Left lung (tissue), 14 donors: ENCODE data around the gene JAK2. TPM values are rescaled to one million over a fixed set of nuclear protein-coding genes. Genes with fewer than 3 reads are reported as not detected.

Experiments used
- ATAC-seq: fragments of 200-7000 bp; cut with Tn5 transposase; one replicate; pipeline ENCODE4 v1.9.1; 2020; ENCODE audit warnings: moderate library complexity
- DNase-seq, 4 donors: peaks; one replicate each; pipeline ENCODE4 v3.0.0-alpha.2; 2013 to 2020
- H3K27ac ChIP-seq, 2 donors: fragments of 200-600 bp; sonication (generic) in 1 of 2; one replicate each; pipeline versions ENCODE4 v1.5.0 to v1.8.0; 2020 to 2021
- H3K27me3 ChIP-seq, 2 donors: fragments of 200-600 bp; sonication (generic) in 1 of 2; one replicate each; pipeline versions ENCODE4 v1.5.0 to v1.8.0; 2020 to 2021
- H3K36me3 ChIP-seq, 2 donors: fragments of 200-600 bp; sonication (generic) in 1 of 2; one replicate each; pipeline versions ENCODE4 v1.5.0 to v1.8.0; 2020 to 2021
- H3K4me1 ChIP-seq, 2 donors: fragments of 200-600 bp; one replicate each; pipeline ENCODE4 v1.8.0; 2021
- H3K4me3 ChIP-seq, 2 donors: fragments of 200-600 bp; sonication (generic) in 1 of 2; one replicate each; pipeline versions ENCODE4 v1.5.0 to v1.8.0; 2020 to 2021; ENCODE audit warnings: mild to moderate bottlenecking in 1 of 2
- H3K9me3 ChIP-seq, 2 donors: fragments of 200-600 bp; sonication (generic) in 1 of 2; one replicate each; pipeline versions ENCODE4 v1.5.0 to v1.8.0; 2020 to 2021
- CTCF ChIP-seq, 2 donors: fragments of 200-600 bp; sonication (generic) in 1 of 2; IDR thresholded peaks; one replicate each; pipeline versions ENCODE4 v1.5.0 to v1.8.0; 2021; ENCODE audit warnings: antibody characterized with exemption in 2 of 2
- intact Hi-C, 2 donors: fragments of 100-400 bp; cut with DNase I; formaldehyde crosslinking; loops; one replicate each; pipeline versions ENCODE4 v1.11.2 to v1.14.2; 2022
- long read RNA-seq, 12 donors: library from polyadenylated mRNA in 2 of 12; unstranded in 2 of 12; transcript quantifications; one replicate each; pipeline ENCODE4 v2.0.0 and lab custom pipeline, GENCODE V29; 2019 to 2026
- polyA plus RNA-seq, 6 donors: library from polyadenylated mRNA; unstranded; fragments of 120-200 nt; gene quantifications; one replicate each; pipeline ENCODE4 v1.2.1, GENCODE V29; 2013; ENCODE audit not compliant: insufficient read length in 6 of 6
- total RNA-seq, 2 donors: library from RNA; stranded (reverse); fragmentation: NEBNext Ultra II Directional; extraction: Animal tissue kit (Norgen Biotek cat#: 25700); gene quantifications; one replicate each; pipeline ENCODE4 v1.2.1, GENCODE V29; 2021
- donor health status: DM: no; HTN: yes; CAD: no.
- donor health status: DM: no; HTN: no; CAD: no.

JAK2 gene
- total RNA-seq (10 to 100 TPM; 15.0 to 27.3 TPM), polyA plus RNA-seq (10 to 100 TPM; 13.6 to 16.4 (median 15.3) TPM)
- long read RNA-seq, donor 1 = 0 reads
- long read RNA-seq, donor 2 = 0 reads
- long read RNA-seq, donor 3 = 0 reads
- long read RNA-seq, donor 4, partial matches to known transcripts = 1 of 2 reads
- long read RNA-seq, donor 4, other reads (novel, unspliced or antisense) = 1 of 2 reads
- long read RNA-seq, donor 5, full-length matches to known transcripts = 1 of 1 reads
- long read RNA-seq, donor 5, partial matches to known transcripts = 0 of 1 reads
- long read RNA-seq, donor 5, other reads (novel, unspliced or antisense) = 0 of 1 reads
- long read RNA-seq, donor 6, partial matches to known transcripts = 0 of 1 reads
- long read RNA-seq, donor 6, other reads (novel, unspliced or antisense) = 0 of 1 reads
- long read RNA-seq, donor 7 = 0 reads
- long read RNA-seq, donor 8 = 0 reads
- long read RNA-seq, donor 9 = 0 reads
- long read RNA-seq, donor 10, partial matches to known transcripts = 2 of 3 reads
- long read RNA-seq, donor 10, other reads (novel, unspliced or antisense) = 1 of 3 reads
- long read RNA-seq, donor 11 = 0 reads
- long read RNA-seq, donor 12, full-length matches to known transcripts = 1 of 1 reads
- long read RNA-seq, donor 12, partial matches to known transcripts = 0 of 1 reads
- long read RNA-seq, donor 12, other reads (novel, unspliced or antisense) = 0 of 1 reads

- Histone ChIP-seq H3K27ac (peak within 1 kb of the TSS; percentile 98 to 100), H3K4me3 (peak within 1 kb of the TSS; percentile 81 to 94), H3K9me3 (no peaks in the 10 kb centered on the region), H3K36me3 (no peaks in the 10 kb centered on the region), H3K4me1 (peaks cover 20 to 53% of the 10 kb centered on the region in 2 donors), H3K27me3 (no peaks in the 10 kb centered on the region)
- peak; percentile 91 to 99 (median 94) for DNase-seq
- peak; percentile 93 for ATAC-seq
- TF ChIP-seq CTCF (IDR thresholded peaks at IDR 0.05) = peak in 1 of 2 donors; percentile 29
- intact Hi-C loops = loop anchor here in 1 of 2 donors (5.0 kb wide), 1 partner anchor 223 kb away; no protein-coding TSS in a partner anchor
Observed at GRCh38 chr9:4984621-4985385, at the start of gene JAK2. Gene JAK2 (plus strand): TSS chr9:4985272. CDS start chr9:5021988, 36,716 bp downstream.

- no peaks in the 10 kb centered on the region for H3K36me3 ChIP-seq
- peak overlapping the region; percentile 16 to 83 for H3K27ac ChIP-seq
- no peak for DNase-seq
- no peaks in the 10 kb centered on the region for H3K27me3 ChIP-seq
- intact Hi-C loops = no loop called here
- no peak for ATAC-seq
- TF ChIP-seq CTCF (IDR thresholded peaks at IDR 0.05) = no peak
- peaks cover 14 to 55% of the 10 kb centered on the region in 2 donors for H3K4me1 ChIP-seq
- no peak overlapping the region for H3K4me3 ChIP-seq
- H3K9me3 ChIP-seq = no peaks in the 10 kb centered on the region
Observed at GRCh38 chr9:4936277-4936676, 48.8 kb upstream of the JAK2 start.

GRCh38 chr9:4936823-4937222 lies 48.2 kb upstream of the JAK2 start:
- H3K27ac ChIP-seq = peak overlapping the region in 1 of 2 donors; percentile 83
- intact Hi-C loops = no loop called here

GRCh38 chr9:4937446-4937845 lies 47.6 kb upstream of the JAK2 start:
- no peaks in the 10 kb centered on the region for H3K27me3 ChIP-seq
- intact Hi-C loops = no loop called here
- peak overlapping the region in 1 of 2 donors; percentile 83 for H3K27ac ChIP-seq

More at GRCh38 chr9:4936823-4937222, 48.2 kb upstream of the JAK2 start:
- H3K4me1 ChIP-seq = peaks cover 14 to 61% of the 10 kb centered on the region in 2 donors
- no peaks in the 10 kb centered on the region for H3K36me3 ChIP-seq
- H3K27me3 ChIP-seq = no peaks in the 10 kb centered on the region
- DNase-seq (no peak), ATAC-seq (no peak)
- TF ChIP-seq CTCF (IDR thresholded peaks at IDR 0.05) = no peak
- no peaks in the 10 kb centered on the region for H3K9me3 ChIP-seq
- H3K4me3 ChIP-seq = no peak overlapping the region

More at GRCh38 chr9:4937446-4937845, 47.6 kb upstream of the JAK2 start:
- Histone ChIP-seq H3K4me3 (no peak overlapping the region), H3K4me1 (peaks cover 14 to 67% of the 10 kb centered on the region in 2 donors), H3K36me3 (no peaks in the 10 kb centered on the region), H3K9me3 (no peaks in the 10 kb centered on the region)
- TF ChIP-seq CTCF (IDR thresholded peaks at IDR 0.05) = no peak
- DNase-seq = no peak
- no peak for ATAC-seq
